Spleen (tissue), 7 donors: ENCODE results near the gene CEACAM20.

Experiments used
- CTCF ChIP-seq, 11 experiments: fragments of 200-600 bp in 7 of 11; fragments of 450-650 bp in 4 of 11; sonication (generic) in 4 of 11; IDR thresholded peaks in 8 of 11; conservative IDR thresholded peaks in 3 of 11; 1 replicate in 7 of 11; 2 replicates in 4 of 11; pipeline versions ENCODE4 v1.4.0 to v1.8.0; 2016 to 2021; ENCODE audit warnings: antibody characterized with exemption in 11 of 11, inconsistent platforms in 4 of 11, mild to moderate bottlenecking in 1 of 11
- POLR2A ChIP-seq, 3 donors: fragments of 450-650 bp; IDR thresholded peaks; one replicate each; pipeline ENCODE4 v1.5.1; 2017; ENCODE audit warnings: antibody characterized with exemption in 3 of 3, mild to moderate bottlenecking in 1 of 3
- POLR2AphosphoS5 ChIP-seq, 3 donors: sonication (generic); formaldehyde crosslinking; IDR thresholded peaks; one replicate each; pipeline ENCODE4 v1.5.1; 2017; ENCODE audit warnings: antibody characterized with exemption in 3 of 3
- donor health status: DM: no; HTN: no; CAD: no; lungs with moderate emphysema.
- donor health status: DM: no; HTN: no; CAD: no.
- donor health status: DM: no; HTN: no; CAD: no.

- no peak for TF ChIP-seq POLR2AphosphoS5 (IDR thresholded peaks at IDR 0.05)
- no peak for TF ChIP-seq CTCF (IDR thresholded peaks at IDR 0.05 in 8 of 11, conservative IDR thresholded peaks at IDR 0.05 in 3 of 11)
- no peak for TF ChIP-seq POLR2A (IDR thresholded peaks at IDR 0.05)
These were observed 14.6 kb upstream of the CEACAM20 start for GRCh38 chr19:44544031-44544430.
